Brain microvascular endothelial cell (primary cell): ENCODE data around the gene TRIM22.
A peak's percentile ranks its signal among the peaks of the same experiment; 100 is the strongest.
"Not testable (repeated sequence)": the region's sequence is repeated elsewhere in the genome, so short reads cannot be mapped to it uniquely, and the experiment has no call there.

ENCODE experiments used
- DNase-seq: peaks from one replicate; pipeline ENCODE4 v3.0.0-alpha.2; 2020
- H3K27ac ChIP-seq: fragments of 250-450 bp; sonication (Bioruptor Pico); 2 replicates; pipeline ENCODE4 v1.5.1; 2020; ENCODE audit warnings: mild to moderate bottlenecking, moderate library complexity
- H3K27me3 ChIP-seq: fragments of 250-450 bp; sonication (Bioruptor Pico); replicated peaks from 2 replicates; pipeline ENCODE4 v1.5.1; 2020; ENCODE audit warnings: mild to moderate bottlenecking
- H3K36me3 ChIP-seq: fragments of 250-450 bp; sonication (Bioruptor Pico); replicated peaks from 2 replicates; pipeline ENCODE4 v1.5.1; 2020; ENCODE audit warnings: mild to moderate bottlenecking
- H3K4me3 ChIP-seq: 2 replicates; pipeline ENCODE4 v1.5.1; 2011; ENCODE audit warnings: low read depth, mild to moderate bottlenecking, control low read depth, low read length, moderate library complexity
- in situ Hi-C: cut with HindIII; loops from 2 replicates; pipeline ENCODE4 v1.10.0; 2017; ENCODE audit warnings: low sequenced_read_pairs, low pct_ligation_motif_present
- TF ChIP-seq, protein P1 (sequence below): IDR thresholded peaks from 2 replicates; pipeline ENCODE4 v1.5.1; 2011; ENCODE audit warnings: low read depth, mild to moderate bottlenecking, moderate library complexity, low read length, control low read depth, inconsistent platforms; ENCODE audit errors: missing control alignments

The TRIM22 gene

DNA sequence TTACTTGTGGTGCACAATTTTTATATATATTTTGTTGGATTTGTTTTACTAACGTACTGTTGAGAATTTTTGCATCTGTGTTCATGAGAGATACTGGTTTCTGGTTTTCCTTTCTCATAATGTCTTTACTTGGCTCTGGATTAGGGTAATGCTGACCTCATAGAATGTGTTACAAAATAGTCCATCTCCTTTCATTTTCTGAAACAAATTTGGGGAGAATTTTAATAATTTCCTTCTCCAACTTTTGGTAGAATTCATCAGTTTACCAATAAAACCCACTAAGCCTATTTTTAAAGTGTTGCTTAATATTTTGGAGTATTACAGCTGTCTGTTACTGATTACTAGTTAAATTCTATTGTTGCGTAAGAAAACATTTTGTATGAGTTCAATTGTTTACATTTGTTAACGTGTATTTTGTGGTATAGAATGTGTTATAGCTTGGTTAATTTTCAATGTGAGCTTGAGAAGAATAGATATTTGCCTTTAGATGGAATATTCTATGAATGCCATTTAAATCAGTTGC, 11.5 kb downstream of the TRIM22 start:
- Histone ChIP-seq H3K27me3 (no peaks in the 10 kb centered on the region), H3K4me3 (no peak overlapping the region), H3K27ac (no peak overlapping the region), H3K36me3 (peaks cover 15% of the 10 kb centered on the region)
- DNase-seq: no peak
- TF ChIP-seq, protein P1, sequence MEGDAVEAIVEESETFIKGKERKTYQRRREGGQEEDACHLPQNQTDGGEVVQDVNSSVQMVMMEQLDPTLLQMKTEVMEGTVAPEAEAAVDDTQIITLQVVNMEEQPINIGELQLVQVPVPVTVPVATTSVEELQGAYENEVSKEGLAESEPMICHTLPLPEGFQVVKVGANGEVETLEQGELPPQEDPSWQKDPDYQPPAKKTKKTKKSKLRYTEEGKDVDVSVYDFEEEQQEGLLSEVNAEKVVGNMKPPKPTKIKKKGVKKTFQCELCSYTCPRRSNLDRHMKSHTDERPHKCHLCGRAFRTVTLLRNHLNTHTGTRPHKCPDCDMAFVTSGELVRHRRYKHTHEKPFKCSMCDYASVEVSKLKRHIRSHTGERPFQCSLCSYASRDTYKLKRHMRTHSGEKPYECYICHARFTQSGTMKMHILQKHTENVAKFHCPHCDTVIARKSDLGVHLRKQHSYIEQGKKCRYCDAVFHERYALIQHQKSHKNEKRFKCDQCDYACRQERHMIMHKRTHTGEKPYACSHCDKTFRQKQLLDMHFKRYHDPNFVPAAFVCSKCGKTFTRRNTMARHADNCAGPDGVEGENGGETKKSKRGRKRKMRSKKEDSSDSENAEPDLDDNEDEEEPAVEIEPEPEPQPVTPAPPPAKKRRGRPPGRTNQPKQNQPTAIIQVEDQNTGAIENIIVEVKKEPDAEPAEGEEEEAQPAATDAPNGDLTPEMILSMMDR: no peak
- in situ Hi-C loops: no loop called here

DNA sequence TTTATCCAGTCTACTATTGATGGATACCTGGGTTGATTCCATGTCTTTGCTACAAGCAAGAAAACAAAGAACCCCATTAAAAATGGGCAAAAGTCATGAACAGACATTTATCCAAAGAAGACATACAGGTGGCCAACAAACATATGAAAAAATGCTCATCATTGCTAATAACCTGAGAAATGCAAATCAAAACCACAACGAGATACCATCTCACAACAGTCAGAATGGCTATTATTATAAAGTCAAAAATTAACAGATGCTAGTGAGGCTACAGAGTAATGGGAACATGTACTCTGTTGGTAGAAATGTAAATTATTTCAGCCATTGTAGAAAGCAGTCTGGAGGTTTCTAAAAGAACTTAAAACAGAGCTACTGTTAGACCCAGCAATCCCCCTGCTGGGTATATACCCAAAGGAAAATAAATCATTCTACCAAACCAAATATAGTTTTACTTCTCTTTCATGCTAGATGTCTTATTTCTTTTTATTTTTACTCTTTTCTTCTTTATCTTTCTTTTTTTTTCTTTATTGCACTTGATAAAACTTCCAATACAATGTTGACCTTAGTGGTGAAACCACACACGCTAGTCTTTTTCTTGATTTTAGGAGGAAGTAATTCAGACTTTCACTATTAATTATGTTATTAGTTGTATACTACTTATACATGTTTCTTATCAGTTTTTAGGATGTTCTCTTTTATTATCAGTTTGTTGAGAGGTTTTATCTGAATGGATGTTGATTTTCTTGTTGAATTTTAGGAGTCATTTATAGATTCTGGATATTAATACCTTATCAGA, 14.3 kb downstream of the TRIM22 start:
- in situ Hi-C loops: no loop called here
- Histone ChIP-seq H3K27ac (no peak overlapping the region), H3K27me3 (no peaks in the 10 kb centered on the region), H3K36me3 (peaks cover 11% of the 10 kb centered on the region), H3K4me3 (no peak overlapping the region)
- TF ChIP-seq, protein P1: no peak
- no peak for DNase-seq

DNA sequence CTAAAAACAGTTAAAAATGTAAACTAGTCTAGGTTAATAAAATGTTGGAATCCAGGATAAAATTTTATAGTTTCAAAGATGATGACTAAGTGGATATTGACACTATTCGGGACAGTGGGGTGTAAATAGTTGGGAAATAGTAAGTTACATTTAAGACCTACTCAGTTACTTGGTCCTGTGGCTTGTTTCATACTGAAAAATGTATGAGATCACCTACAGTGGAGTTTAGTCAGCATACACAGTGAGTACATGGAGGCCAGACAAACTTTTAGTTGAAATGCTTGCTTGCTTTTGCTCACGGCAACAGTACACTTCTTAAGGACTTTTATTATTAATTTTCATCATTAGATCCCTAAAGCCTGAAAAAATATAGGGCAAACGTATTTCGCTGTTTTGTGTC, 16.1 kb downstream of the TRIM22 start:
- DNase-seq: no peak
- no peak overlapping the region for H3K27ac ChIP-seq

DNA sequence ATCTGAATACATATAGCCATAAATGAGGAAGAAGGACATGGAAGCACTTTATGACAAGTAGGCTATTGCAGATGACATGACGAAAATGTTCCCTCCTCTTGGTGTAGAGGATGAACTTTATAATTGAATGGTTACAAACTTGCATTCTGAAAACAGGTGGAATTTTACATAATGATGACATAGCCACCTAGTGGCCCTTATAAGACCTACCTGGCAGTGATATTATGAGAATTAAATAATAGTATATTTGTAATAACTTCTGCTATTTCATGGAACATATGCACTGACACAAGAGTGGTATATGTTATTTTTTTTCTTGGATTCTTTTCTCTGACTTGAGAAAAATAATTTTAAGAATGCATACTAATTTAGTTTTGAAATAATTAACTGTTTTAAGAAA, 22.9 kb downstream of the TRIM22 start:
- DNase-seq: no peak
- in situ Hi-C loops: no loop called here
- no peak overlapping the region for H3K27ac ChIP-seq
- no peak overlapping the region for H3K4me3 ChIP-seq
- H3K36me3 ChIP-seq: peaks cover 10% of the 10 kb centered on the region
- TF ChIP-seq, protein P1: peak; percentile 25
- no peaks in the 10 kb centered on the region for H3K27me3 ChIP-seq

More for the DNA sequence above, 16.1 kb downstream of the TRIM22 start:
- TF ChIP-seq, protein P1: no peak
- in situ Hi-C loops: no loop called here
- no peak overlapping the region for H3K4me3 ChIP-seq
- H3K27me3 ChIP-seq: no peaks in the 10 kb centered on the region
- peaks cover 11% of the 10 kb centered on the region for H3K36me3 ChIP-seq

DNA sequence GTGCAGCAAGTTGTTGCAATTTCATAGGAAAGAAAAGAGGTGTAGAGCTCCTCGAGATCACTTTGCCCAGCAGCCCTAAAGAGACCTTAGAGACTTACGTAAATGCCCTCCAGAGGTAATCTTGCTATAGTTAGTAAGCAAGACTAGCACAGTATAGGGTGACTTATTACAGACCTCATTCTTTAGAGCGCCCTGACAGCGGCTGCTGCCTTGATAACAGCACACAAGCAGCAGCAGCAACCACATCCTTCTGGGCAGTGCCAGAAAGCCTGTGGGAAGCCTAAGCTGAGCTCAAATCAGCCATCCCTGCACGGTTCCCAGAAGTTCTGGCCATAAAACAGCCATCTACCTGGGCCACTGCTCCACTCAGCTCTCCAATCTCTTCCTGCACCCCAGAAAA, 24.1 kb downstream of the TRIM22 start:
- DNase-seq: no peak
- TF ChIP-seq, protein P1: no peak
- Histone ChIP-seq H3K4me3 (no peak overlapping the region), H3K36me3 (peaks cover 3% of the 10 kb centered on the region), H3K27me3 (no peaks in the 10 kb centered on the region), H3K27ac (no peak overlapping the region)
- in situ Hi-C loops: no loop called here

DNA sequence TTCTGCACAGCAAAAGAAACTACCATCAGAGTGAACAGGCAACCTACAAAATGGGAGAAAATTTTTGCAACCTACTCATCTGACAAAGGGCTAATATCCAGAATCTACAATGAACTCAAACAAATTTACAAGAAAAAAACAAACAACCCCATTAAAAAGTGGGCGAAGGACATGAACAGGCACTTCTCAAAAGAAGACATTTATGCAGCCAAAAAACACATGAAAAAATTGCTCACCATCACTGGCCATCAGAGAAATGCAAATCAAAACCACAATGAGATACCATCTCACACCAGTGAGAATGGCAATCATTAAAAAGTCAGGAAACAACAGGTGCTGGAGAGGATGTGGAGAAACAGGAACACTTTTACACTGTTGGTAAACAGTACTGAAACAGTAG, 26.9 kb downstream of the TRIM22 start:
- H3K36me3 ChIP-seq, H3K27me3 ChIP-seq, H3K4me3 ChIP-seq, DNase-seq, H3K27ac ChIP-seq, in situ Hi-C loops: not testable (repeated sequence)
